Measurements from ENCODE around the gene FNDC7. TPM values are rescaled to one million over a fixed set of nuclear protein-coding genes. Genes with fewer than 3 reads are reported as not detected.

FNDC7 gene
- total RNA-seq, 1 experiment from 2014 or later: 0.05 TPM

GRCh38 chr1:108734171-108734865 is 21.6 kb downstream of the FNDC7 start:
- Histone ChIP-seq H3K4me3 (ENCODE audit: low read depth in 2 of 2, low read length in 2 of 2) (no peak overlapping the region), H3K27me3 (ENCODE audit: control insufficient read depth, insufficient read depth, low read length) (no peaks in the 10 kb centered on the region), H3K27ac (ENCODE audit: low read length) (no peak overlapping the region), H3K36me3 (ENCODE audit: control insufficient read depth, insufficient read depth, low read length) (no peaks in the 10 kb centered on the region), H3K4me1 (ENCODE audit: control insufficient read depth, insufficient read depth, low read length) (no peaks in the 10 kb centered on the region), H3K9me3 (ENCODE audit: control insufficient read depth, insufficient read depth, low read depth, low read length) (no peaks in the 10 kb centered on the region)
- ATAC-seq: no peak
- POLR2A ChIA-PET: interaction anchor here (1.0 kb wide), 1 partner anchor 350 kb away, joined by 6 read pairs; no protein-coding TSS in a partner anchor
- in situ Hi-C loops (cut with HindIII; ENCODE audit: low pct_unique_long_range_greater_than_20kb, low sequenced_read_pairs) (no loop called here), intact Hi-C loops (cut with micrococcal nuclease; ENCODE audit: unreplicated experiment) (no loop called here)
- DNase-seq (ENCODE audit: low read depth, low spot score): no peak
- BruUV-seq (replicated peaks): no TSS peak
- no peak for TF ChIP-seq POLR2AphosphoS5 (IDR thresholded peaks at IDR 0.05; ENCODE audit: low read depth, low read length)
- TF ChIP-seq REST (IDR thresholded peaks at IDR 0.05; ENCODE audit: insufficient read depth in 1 of 2, low read depth in 2 of 2, low read length in 1 of 2): no peak
- no peak for TF ChIP-seq TCF7L2 (IDR thresholded peaks at IDR 0.05; ENCODE audit: low read depth, low read length)
- no peak for TF ChIP-seq SIN3A (IDR thresholded peaks at IDR 0.05; ENCODE audit: borderline replicate concordance, insufficient read depth, low read depth, low read length)
- TF ChIP-seq, protein P1, sequence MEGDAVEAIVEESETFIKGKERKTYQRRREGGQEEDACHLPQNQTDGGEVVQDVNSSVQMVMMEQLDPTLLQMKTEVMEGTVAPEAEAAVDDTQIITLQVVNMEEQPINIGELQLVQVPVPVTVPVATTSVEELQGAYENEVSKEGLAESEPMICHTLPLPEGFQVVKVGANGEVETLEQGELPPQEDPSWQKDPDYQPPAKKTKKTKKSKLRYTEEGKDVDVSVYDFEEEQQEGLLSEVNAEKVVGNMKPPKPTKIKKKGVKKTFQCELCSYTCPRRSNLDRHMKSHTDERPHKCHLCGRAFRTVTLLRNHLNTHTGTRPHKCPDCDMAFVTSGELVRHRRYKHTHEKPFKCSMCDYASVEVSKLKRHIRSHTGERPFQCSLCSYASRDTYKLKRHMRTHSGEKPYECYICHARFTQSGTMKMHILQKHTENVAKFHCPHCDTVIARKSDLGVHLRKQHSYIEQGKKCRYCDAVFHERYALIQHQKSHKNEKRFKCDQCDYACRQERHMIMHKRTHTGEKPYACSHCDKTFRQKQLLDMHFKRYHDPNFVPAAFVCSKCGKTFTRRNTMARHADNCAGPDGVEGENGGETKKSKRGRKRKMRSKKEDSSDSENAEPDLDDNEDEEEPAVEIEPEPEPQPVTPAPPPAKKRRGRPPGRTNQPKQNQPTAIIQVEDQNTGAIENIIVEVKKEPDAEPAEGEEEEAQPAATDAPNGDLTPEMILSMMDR (IDR thresholded peaks at IDR 0.05): no peak
- CTCF ChIA-PET: no interaction called here

- in situ Hi-C loops (cut with HindIII; ENCODE audit: low pct_unique_long_range_greater_than_20kb, low sequenced_read_pairs) (no loop called here), intact Hi-C loops (cut with micrococcal nuclease; ENCODE audit: unreplicated experiment) (no loop called here)
- no peaks in the 10 kb centered on the region for H3K27me3 ChIP-seq (ENCODE audit: control insufficient read depth, insufficient read depth, low read length)
- H3K4me3 ChIP-seq (ENCODE audit: low read depth in 2 of 2, low read length in 2 of 2): no peak overlapping the region
- TF ChIP-seq SIN3A (IDR thresholded peaks at IDR 0.05; ENCODE audit: borderline replicate concordance, insufficient read depth, low read depth, low read length) (no peak), TCF7L2 (IDR thresholded peaks at IDR 0.05; ENCODE audit: low read depth, low read length) (no peak), REST (IDR thresholded peaks at IDR 0.05; ENCODE audit: insufficient read depth in 1 of 2, low read depth in 2 of 2, low read length in 1 of 2) (no peak), POLR2AphosphoS5 (IDR thresholded peaks at IDR 0.05; ENCODE audit: low read depth, low read length) (no peak)
- TF ChIP-seq, protein P1 (IDR thresholded peaks at IDR 0.05): no peak
- H3K27ac ChIP-seq (ENCODE audit: low read length): no peak overlapping the region
- no peaks in the 10 kb centered on the region for H3K9me3 ChIP-seq (ENCODE audit: control insufficient read depth, insufficient read depth, low read depth, low read length)
- no peaks in the 10 kb centered on the region for H3K4me1 ChIP-seq (ENCODE audit: control insufficient read depth, insufficient read depth, low read length)
- ATAC-seq (no peak), DNase-seq (ENCODE audit: low read depth, low spot score) (no peak)
- BruUV-seq (replicated peaks): no TSS peak
- ChIA-PET CTCF (no interaction called here), POLR2A (no interaction called here)
- H3K36me3 ChIP-seq (ENCODE audit: control insufficient read depth, insufficient read depth, low read length): no peaks in the 10 kb centered on the region
These were observed 29.5 kb downstream of the FNDC7 start for GRCh38 chr1:108742253-108742652.
